Activated CD8-positive, alpha-beta memory T cell treated with anti-CD3 and anti-CD28 coated beads, Interleukin-2, amount 50 U/mL, for 24 hours (primary cell): ENCODE measurements around the gene NDRG2.

Experiments used
- DNase-seq: peaks from one replicate; pipeline ENCODE4 v3.0.0-alpha.2; 2020; ENCODE audit errors: extremely low read depth

NDRG2 gene

DNA sequence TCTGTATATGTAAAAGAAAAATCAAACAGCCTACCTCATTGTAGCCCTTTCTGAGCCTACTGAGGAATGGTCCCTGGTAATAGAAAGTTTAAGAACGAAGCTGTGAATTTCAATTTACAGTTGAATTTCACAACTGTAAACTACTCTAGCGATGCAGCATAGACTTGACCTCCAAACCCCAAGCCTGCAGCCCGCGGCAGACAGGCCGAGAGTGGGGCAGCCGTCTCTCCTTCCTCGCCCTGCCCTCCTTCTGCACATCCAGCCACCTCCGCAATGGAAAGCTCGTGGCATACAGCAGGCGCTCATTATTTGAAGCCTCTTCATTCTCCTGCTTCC lies 54.2 kb downstream of the NDRG2 start:
- DNase-seq = no peak

DNA sequence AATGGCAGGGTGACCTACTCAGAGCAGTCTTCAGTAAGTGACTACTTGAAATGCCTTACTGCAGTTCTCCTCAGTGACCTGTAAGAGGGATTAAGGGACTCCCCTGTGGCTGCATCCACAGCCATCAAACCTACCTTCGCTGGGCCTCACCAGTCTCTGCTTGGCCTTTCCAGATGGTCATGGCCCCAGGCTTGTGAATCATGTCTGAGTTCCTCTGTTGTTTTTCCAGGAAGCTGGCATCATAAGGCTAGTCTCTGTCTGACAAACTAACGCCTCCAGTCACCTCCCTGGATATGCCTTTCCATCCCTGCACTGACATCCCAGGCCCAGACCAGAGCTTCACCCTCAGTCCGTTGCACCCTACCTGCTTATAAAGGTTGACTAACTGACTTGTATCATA lies 55.5 kb downstream of the NDRG2 start:
- no peak for DNase-seq
